Measurements from ENCODE around the gene CCNK. TPM values are rescaled to one million over a fixed set of nuclear protein-coding genes. Genes with fewer than 3 reads are reported as not detected.
A peak's percentile ranks its signal among the peaks of the same experiment; 100 is the strongest.

The CCNK gene
- total RNA-seq, 2 donors from 2014 or later: 5.3 to 9.6 TPM

DNA sequence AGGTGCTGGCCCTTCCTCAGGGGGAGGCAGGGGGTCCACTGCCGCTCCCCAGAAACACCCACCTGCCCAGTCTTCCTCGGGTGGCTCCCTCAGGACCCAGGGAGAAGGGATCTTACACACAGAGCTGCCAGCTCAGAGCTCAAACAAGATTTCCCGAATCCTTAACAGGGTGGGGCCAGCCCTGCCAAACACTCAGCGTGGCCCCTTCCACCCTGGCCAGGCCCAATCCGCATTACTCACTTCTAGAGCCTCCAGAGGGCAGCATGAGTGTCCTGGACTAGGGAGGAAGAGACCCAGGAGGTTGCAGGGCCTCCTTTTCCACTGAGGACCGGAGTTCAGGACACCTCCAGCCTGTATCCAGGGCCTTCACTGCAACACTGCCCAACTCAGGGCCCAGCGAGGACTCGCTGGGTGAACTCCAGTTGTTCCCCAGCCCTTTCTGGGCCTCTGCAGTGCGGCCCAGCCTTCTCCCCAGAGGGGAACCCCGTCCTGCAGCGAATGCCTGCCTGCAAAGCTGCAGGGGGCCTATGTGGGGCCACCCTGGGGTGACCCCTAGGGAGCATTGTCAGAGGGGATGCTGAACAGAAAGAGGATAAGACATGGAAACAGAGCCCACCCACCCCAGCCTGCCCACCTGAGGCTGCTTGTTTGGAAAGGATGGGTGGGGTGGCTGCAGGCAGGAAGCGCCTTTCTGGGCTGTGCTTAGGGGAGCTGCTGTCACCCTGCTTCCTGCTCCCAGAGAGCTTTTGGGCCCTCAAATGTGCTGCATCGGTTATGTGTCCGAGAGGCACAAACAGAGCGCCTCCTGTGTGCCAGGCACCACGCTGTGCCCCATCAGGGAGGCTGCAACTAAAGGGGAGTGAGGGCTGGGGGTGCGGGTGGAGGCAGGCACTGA lies 43.8 kb downstream of the CCNK start:
- no peaks in the 10 kb centered on the region for H3K9me3 ChIP-seq
- peak overlapping the region in 2 of 4 donors; percentile 14 to 24 for H3K27ac ChIP-seq
- DNase-seq (no peak), ATAC-seq (no peak)
- WGBS, 2 donors: 74 to 97% methylated on average over 7 to 16 of the region's 17 CpGs
- TF ChIP-seq, protein P1, sequence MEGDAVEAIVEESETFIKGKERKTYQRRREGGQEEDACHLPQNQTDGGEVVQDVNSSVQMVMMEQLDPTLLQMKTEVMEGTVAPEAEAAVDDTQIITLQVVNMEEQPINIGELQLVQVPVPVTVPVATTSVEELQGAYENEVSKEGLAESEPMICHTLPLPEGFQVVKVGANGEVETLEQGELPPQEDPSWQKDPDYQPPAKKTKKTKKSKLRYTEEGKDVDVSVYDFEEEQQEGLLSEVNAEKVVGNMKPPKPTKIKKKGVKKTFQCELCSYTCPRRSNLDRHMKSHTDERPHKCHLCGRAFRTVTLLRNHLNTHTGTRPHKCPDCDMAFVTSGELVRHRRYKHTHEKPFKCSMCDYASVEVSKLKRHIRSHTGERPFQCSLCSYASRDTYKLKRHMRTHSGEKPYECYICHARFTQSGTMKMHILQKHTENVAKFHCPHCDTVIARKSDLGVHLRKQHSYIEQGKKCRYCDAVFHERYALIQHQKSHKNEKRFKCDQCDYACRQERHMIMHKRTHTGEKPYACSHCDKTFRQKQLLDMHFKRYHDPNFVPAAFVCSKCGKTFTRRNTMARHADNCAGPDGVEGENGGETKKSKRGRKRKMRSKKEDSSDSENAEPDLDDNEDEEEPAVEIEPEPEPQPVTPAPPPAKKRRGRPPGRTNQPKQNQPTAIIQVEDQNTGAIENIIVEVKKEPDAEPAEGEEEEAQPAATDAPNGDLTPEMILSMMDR (IDR thresholded peaks at IDR 0.05): peak in 3 of 7 experiments; percentile 15 to 28 (median 18)
- no peak for TF ChIP-seq POLR2A (IDR thresholded peaks at IDR 0.05)
- intact Hi-C loops (cut with DNase I): no loop called here
- peaks cover 23% of the 10 kb centered on the region for H3K4me1 ChIP-seq
- no peaks in the 10 kb centered on the region for H3K36me3 ChIP-seq (replicated peaks in 1 of 2; ENCODE audit: insufficient read depth in 1 of 2, low read depth in 2 of 2)
- no peaks in the 10 kb centered on the region for H3K27me3 ChIP-seq
- no peak overlapping the region for H3K4me3 ChIP-seq

DNA sequence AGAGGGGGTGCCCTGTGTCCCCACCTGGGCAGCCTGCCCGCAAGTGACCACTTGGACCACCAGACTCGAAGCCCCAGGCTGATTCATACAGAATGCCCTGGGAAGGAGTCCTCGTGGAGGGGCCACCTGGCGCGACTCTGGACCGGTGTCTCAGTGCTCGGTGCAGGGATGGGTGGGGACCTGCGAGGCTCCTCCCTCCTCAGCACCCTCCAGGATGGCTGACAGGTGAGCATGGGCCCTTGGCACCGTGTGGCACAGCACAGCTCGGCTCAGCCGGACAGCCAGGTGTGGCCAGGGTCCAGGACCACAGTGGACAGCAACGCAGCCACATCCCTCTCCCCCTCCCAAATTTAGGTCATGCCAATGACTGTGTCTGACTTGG lies 44.5 kb downstream of the CCNK start:
- peaks cover 23% of the 10 kb centered on the region for H3K4me1 ChIP-seq
- WGBS, 2 donors: 80% methylated on average over 11 of the region's 12 CpGs; no CpG with 5 or more reads in 1 of the 2 donors
- DNase-seq (no peak), ATAC-seq (no peak)
- no peaks in the 10 kb centered on the region for H3K9me3 ChIP-seq
- H3K4me3 ChIP-seq: no peak overlapping the region
- no peak for TF ChIP-seq POLR2A (IDR thresholded peaks at IDR 0.05)
- TF ChIP-seq, protein P1 (IDR thresholded peaks at IDR 0.05): no peak
- H3K27me3 ChIP-seq: no peaks in the 10 kb centered on the region
- intact Hi-C loops (cut with DNase I): no loop called here
- no peak overlapping the region for H3K27ac ChIP-seq
- no peaks in the 10 kb centered on the region for H3K36me3 ChIP-seq (replicated peaks in 1 of 2; ENCODE audit: insufficient read depth in 1 of 2, low read depth in 2 of 2)

DNA sequence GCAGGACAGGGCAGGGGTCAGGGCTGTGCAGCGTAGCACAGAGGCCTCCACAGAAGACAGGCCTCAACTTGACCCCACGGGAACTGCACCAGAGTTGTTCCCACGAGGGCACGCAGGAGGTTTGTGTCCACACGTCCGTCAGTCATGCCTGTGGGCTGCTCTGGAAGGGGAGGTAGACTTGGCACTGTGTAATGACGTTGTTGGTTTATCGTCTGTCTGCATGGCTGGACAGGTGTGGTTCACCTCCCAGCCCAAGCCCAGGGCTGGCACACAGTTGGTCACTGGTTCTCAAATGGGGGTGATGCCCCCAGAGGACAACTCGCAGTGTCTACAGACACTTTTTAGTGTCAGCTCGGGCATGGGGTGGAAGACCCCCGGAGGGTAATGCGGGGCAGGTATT lies 45.8 kb downstream of the CCNK start:
- TF ChIP-seq, protein P1 (IDR thresholded peaks at IDR 0.05): no peak
- no peak for TF ChIP-seq POLR2A (IDR thresholded peaks at IDR 0.05)
- 59 to 77% methylated on average over 9 to 12 of the region's 12 CpGs for WGBS, 2 donors
- ATAC-seq: no peak
- Histone ChIP-seq H3K36me3 (replicated peaks in 1 of 2; ENCODE audit: insufficient read depth in 1 of 2, low read depth in 2 of 2) (no peaks in the 10 kb centered on the region), H3K4me1 (peaks cover 23% of the 10 kb centered on the region), H3K27me3 (no peaks in the 10 kb centered on the region), H3K9me3 (no peaks in the 10 kb centered on the region), H3K4me3 (no peak overlapping the region), H3K27ac (no peak overlapping the region)
- intact Hi-C loops (cut with DNase I): no loop called here
- no peak for DNase-seq

DNA sequence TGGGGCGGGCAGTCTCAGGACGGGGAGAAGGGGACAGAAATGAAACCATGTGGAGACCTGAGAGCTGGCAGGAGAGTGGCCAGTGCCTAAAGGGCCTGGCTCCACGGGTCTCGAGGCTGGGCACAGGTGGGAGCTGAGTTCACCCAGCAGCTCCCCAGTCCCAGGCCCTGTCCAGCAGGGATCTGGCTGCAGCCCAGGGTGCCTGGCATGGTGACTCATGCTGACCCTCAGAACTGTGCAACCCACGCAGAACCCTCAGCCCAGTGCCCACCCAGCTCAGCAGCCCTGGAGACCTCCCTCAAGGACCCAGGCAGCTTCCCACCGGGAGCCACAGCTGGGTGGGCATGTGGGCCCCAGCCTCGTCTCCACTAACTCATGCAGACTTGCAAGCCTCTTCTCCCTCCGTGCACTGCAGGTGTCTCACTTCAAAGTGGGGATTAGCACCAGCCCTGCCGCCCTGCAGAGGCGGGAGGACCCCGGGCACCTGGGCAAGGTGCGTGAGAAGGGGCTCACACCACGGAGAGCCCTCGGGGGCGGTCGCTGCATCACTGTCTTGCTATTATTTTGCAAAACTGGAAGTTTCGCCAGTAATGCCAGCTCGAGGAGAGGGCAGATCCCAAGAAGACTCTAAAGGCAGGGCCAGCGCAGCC lies 46.3 kb downstream of the CCNK start:
- H3K9me3 ChIP-seq: no peaks in the 10 kb centered on the region
- no peak overlapping the region for H3K27ac ChIP-seq
- DNase-seq (no peak), ATAC-seq (no peak)
- H3K27me3 ChIP-seq: no peaks in the 10 kb centered on the region
- peaks cover 22% of the 10 kb centered on the region for H3K4me1 ChIP-seq
- no peaks in the 10 kb centered on the region for H3K36me3 ChIP-seq (replicated peaks in 1 of 2; ENCODE audit: insufficient read depth in 1 of 2, low read depth in 2 of 2)
- H3K4me3 ChIP-seq: no peak overlapping the region
- intact Hi-C loops (cut with DNase I): no loop called here
- no peak for TF ChIP-seq POLR2A (IDR thresholded peaks at IDR 0.05)
- TF ChIP-seq, protein P1 (IDR thresholded peaks at IDR 0.05): no peak
- WGBS, 2 donors: 74 to 84% methylated on average over 9 to 19 of the region's 19 CpGs
